Embryonic facial prominence (tissue), 1 donor: ENCODE measurements around the gene CNOT6L.

Experiments
- DNase-seq: peaks from one replicate; pipeline ENCODE4 v3.0.0-alpha.2; 2016; ENCODE audit errors: extremely low spot score

Gene CNOT6L

GRCh38 chr4:77820649-77821561, 1.7 kb upstream of the CNOT6L start:
- DNase-seq: no peak

DNA sequence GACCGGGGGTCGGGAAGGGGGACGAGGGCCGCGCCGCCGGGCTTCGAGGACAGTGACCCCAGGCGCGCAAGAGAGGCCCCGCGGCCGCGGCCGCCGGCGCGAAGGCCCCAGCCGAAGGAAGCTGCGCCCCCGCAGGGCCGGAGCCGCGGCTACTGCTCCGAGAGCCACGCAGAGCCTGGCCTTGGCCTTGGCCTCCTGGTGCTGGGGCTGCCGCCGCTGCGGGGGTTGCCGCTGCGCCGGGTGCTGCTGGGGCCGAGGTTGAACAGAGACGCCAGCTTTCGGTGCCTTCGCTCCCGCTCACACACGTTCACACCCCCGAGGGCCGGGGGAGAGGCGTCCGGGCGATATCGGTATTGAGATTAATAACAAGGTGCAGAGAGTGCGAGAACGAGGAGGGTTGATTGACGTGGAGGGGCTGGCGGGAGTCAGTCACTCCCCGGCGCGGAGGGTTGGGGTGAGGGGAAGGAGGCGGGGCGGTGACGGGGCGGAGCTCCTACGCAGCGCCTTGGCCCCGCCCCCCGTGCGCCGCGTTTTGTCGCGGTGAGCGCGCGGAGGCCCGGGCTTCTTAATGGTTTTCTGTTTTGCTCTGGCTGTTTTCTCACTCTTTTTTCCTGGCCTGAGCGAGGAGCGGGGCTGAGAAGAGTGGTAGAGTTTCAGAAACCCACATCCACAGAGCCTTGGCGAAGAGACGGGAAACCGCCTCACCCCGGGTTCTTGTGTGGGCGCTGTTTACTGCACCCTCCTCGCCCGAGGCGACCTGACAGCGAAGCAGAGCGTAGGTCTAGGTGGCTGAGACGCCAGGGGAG, 878 bp upstream of the CNOT6L start:
- DNase-seq: peak; percentile 84

GRCh38 chr4:77819404-77819842, 255 bp upstream of the CNOT6L start:
- no peak for DNase-seq

- DNase-seq: peak; percentile 88
Observed at GRCh38 chr4:77818073-77818601, 1.0 kb downstream of the CNOT6L start.

- DNase-seq: no peak
Observed at GRCh38 chr4:77817304-77818072, 1.7 kb downstream of the CNOT6L start.

GRCh38 chr4:77816546-77816945, 2.6 kb downstream of the CNOT6L start:
- no peak for DNase-seq

- DNase-seq: no peak
Observed at GRCh38 chr4:77815636-77816035, 3.5 kb downstream of the CNOT6L start.

DNA sequence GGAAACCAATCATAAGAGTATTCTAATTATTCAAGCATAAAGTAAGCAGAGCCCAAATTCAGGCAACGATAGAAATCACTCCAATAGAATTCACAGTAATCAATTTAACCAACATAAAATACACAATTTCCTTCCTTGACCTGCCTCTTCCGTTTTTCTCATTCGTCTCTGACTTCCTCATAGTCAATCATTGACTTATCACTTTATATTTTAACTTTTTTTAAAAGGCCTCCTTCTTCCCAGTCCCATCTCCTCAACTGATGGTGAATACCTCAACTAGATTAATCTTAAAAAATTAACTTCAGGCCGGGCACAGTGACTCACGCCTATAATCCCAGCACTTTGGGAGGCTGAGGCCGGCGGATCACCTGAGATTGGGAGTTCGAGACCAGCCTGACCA, 13.3 kb downstream of the CNOT6L start:
- DNase-seq: no peak

DNA sequence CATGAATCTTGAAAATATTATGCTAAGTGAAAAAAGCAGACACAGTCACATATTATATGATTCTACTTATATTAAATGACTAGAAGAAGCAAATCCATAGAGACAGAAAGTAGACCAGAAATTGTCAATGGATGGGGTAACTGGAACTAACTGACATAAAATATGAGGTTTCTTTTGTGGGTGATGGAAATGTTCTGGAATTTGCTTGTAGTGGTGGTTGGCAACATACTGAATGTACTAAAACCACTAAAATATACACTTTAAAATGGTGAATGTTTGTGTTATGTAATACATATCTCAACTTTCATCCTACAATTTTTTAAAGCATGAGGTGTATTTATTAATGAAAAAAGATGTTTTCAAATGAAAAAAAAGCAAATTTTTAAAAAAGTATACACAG, 14.7 kb downstream of the CNOT6L start:
- DNase-seq: no peak

DNA sequence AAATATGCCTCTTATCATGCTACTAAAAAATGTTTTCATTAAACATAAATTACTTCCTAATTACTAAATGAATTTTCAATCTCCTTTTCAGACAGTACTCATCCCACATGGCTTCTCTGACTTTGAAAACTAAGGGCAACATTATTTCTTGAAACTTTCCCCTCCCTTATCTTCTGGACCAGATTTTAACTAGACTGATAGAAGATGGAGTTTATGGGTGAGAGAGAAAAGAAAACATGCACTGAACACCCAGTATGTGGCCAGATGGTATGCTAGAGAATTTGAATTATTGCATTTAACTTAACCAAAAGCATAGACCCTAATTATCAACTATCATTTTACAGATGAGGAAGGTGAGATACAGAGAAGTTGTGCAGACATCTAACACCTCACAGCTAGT, 16.8 kb downstream of the CNOT6L start:
- DNase-seq: no peak

GRCh38 chr4:77801260-77801608, 17.9 kb downstream of the CNOT6L start:
- no peak for DNase-seq

DNA sequence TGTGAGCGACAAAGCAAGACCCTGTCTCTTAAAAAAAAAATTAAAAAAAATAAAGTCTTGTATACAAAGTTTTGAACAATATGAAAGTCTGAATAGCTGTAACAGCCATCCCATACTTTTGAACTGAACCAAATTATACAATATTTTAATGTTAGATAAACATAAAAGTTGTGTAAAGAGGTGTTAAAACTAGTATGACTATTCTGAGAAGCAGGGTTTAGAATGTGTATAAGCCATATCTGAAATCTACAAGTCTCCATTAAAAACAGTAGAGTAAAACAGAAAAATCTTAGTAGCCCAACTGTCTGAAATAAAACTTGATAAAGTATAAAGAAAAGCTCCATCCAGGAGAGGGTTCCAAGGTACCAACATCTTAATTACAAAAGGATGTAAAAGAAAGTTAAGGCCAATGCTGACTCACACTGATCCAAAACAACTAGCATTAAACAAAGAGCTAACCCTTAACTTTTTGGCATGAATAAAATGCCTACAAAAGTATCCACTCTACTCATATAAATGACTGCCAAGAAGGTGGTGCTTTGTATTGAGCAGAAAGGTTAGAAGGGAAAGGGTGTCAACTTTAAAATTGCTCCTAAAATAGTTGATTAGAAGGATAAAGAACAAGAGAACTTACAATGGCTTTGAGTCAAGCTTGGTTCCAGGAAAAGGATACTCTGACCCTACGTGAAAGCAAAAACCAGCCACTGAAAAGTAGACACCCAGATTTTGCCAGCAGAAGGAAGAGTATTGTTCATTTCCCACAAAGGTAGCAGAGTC, 18.5 kb downstream of the CNOT6L start:
- DNase-seq: no peak

GRCh38 chr4:77800077-77800476, 19.1 kb downstream of the CNOT6L start:
- DNase-seq: no peak

DNA sequence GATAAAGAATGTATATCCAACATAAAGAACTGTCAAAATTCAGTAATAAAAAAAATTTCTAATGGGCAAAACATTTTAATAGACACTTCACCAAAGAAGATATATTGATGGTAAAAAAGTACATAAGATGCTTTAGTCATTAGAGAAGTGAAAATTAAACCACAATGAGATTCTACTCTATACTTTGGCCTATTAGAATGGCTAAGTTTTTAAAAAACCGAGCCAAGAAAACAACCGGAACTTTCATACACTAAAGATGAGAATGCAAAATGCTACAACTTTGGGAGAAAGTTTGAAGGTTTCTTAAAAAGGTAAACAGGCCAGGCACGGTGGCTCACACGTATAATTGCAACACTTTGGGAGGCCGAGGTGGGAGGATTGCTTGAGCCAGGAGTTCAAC, 20.8 kb downstream of the CNOT6L start:
- DNase-seq: no peak

DNA sequence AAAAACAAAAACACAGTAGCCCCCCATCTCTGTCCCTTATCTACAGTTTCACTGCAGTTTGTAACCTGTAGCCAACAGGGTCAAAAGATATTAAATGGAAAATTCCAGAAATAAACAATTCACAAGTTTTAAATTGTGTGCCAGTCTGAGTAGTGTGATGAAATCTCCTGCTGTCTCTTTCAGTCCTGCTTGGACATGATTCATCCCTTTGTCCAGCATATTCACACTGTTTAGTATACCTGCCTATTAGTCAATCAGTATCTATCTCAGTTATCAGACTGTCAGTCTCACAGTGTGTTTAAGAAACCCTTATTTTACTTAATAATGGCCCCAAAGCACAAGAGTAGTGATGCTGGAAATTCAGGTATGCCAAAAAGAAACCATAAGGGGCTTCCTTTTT, 21.9 kb downstream of the CNOT6L start:
- DNase-seq: no peak

DNA sequence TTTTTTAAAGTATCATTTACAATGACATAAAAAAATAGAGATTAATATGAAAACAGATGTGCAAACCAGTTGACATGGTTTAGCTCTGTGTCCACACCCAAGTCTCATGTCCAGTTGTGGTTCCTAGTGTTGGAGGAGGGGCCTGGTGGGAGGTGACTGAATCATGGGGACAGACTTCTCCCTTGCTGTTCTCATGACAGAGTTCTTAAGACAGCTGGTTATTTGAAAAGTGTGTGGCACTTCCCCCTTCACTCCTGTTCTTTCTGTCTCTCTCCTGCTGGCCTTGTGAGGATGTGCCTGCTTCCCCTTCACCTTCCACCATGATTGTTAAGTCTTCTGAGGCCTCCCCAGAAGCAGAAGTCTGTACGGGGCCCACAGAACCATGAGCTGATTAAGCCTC, 23.8 kb downstream of the CNOT6L start:
- DNase-seq: no peak

DNA sequence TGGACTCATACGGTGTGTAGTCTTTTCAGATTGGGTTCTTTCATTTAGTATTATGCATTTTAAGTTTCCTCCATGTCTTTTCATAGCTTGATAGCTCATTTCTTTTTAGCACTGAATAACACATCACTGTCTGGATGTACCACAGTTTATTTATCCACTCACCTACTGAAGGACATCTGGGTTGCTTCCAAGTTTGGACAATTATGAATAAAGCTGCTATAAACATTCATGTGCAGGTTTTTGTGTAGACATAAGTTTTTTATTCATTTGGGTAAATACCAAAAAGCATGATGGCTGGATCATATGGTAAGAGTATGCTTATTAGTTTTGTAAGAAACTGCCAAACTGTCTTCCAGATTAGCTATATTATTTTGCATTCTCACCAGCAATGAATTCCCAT, 29.0 kb downstream of the CNOT6L start:
- no peak for DNase-seq

DNA sequence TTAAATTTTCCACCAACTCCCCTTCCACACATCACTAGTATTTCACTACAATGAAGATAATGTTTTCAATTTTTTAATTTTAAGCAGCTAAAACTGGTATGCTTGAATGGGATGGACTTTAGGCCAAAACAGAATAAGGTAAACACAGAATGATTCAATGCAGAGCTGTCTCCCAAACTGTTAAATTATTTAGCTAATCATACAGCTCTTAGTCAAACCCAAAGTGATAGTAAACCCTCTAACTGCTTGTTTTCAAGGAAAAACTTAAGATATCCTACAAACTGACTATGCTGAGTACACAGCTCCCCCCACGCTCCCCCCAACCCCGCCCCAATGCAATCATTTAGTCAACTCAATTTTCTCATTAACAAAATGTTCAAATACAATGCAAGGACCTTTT, 30.2 kb downstream of the CNOT6L start:
- no peak for DNase-seq

- no peak for DNase-seq
Observed at GRCh38 chr4:77787969-77788368, 31.2 kb downstream of the CNOT6L start.

GRCh38 chr4:77785669-77786068, 33.5 kb downstream of the CNOT6L start:
- DNase-seq: no peak

DNA sequence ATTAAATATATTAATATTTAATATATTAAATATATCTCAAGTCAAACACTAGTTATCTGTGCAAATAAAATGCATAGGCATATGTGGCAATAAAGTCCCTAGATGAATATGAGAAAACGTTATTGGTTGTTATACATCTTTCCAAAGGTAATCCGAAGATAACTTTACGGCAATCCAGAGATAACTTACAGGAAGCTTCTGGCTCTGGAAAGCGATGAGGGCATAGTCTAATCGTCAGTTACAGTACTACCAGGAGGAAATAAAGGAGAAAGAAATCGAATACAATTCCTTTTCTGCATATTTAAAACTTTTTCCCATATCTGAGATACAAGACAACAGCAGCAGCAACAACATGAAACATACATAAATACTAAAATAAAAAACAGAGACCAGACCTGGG, 35.3 kb downstream of the CNOT6L start:
- no peak for DNase-seq
